BLaER1 treated with 17β-estradiol and CSF1 and Interleukin-3, amounts not matched to agents 10 nM and 100 nM (cell line): ENCODE data around the gene SLC22A24.
"Not testable (repeated sequence)": the region's sequence is repeated elsewhere in the genome, so short reads cannot be mapped to it uniquely, and the experiment has no call there.

Experiments used
- H3K27ac ChIP-seq, 11 experiments: shearing (Covaris generic); formaldehyde crosslinking; 2 replicates each; pipeline ENCODE4 v1.8.1; 2022
- H3K27me3 ChIP-seq, 11 experiments: shearing (Covaris generic); formaldehyde crosslinking; 2 replicates each; pipeline ENCODE4 v1.8.1; 2022
- H3K36me3 ChIP-seq, 11 experiments: shearing (Covaris generic); formaldehyde crosslinking; 2 replicates each; pipeline ENCODE4 v1.8.1; 2022
- H3K4me1 ChIP-seq, 10 experiments: shearing (Covaris generic); formaldehyde crosslinking; 2 replicates each; pipeline ENCODE4 v1.8.1; 2022
- H3K4me2 ChIP-seq, 11 experiments: shearing (Covaris generic); formaldehyde crosslinking; 2 replicates each; pipeline ENCODE4 v1.8.1; 2022
- H3K4me3 ChIP-seq, 10 experiments: shearing (Covaris generic); formaldehyde crosslinking; 2 replicates each; pipeline ENCODE4 v1.8.1; 2022
- H3K9ac ChIP-seq, 11 experiments: shearing (Covaris generic); formaldehyde crosslinking; 2 replicates each; pipeline ENCODE4 v1.8.1; 2022
- H3K9me3 ChIP-seq, 11 experiments: shearing (Covaris generic); formaldehyde crosslinking; replicated peaks in 1 of 11; 2 replicates each; pipeline ENCODE4 v1.8.1; 2022
- H4K20me1 ChIP-seq, 11 experiments: shearing (Covaris generic); formaldehyde crosslinking; 2 replicates each; pipeline ENCODE4 v1.8.1; 2022
- Cebpa-rat ChIP-seq, 11 experiments: shearing (Covaris generic); IDR thresholded peaks; 2 replicates each; pipeline ENCODE4 v1.8.1; 2022

SLC22A24 gene

GRCh38 chr11:63099555-63099954 is 44.5 kb downstream of the SLC22A24 start:
- Histone ChIP-seq H3K27ac (no peak overlapping the region), H3K9me3 (peaks cover 33 to 40% (median 37%) of the 10 kb centered on the region in 11 experiments), H3K27me3 (no peaks in the 10 kb centered on the region), H3K4me1 (no peaks in the 10 kb centered on the region), H3K36me3 (no peaks in the 10 kb centered on the region), H3K9ac (no peak overlapping the region), H3K4me2 (no peak overlapping the region), H4K20me1 (no peaks in the 10 kb centered on the region), H3K4me3 (no peak overlapping the region)
- no peak for TF ChIP-seq Cebpa-rat (IDR thresholded peaks at IDR 0.05)

GRCh38 chr11:63080682-63081081 is 63.3 kb downstream of the SLC22A24 start:
- no peak overlapping the region for H3K4me2 ChIP-seq
- H3K9ac ChIP-seq = no peak overlapping the region
- peaks cover 4 to 21% (median 10%) of the 10 kb centered on the region in 11 experiments; a peak in 17 of 22 replicates for H3K9me3 ChIP-seq
- no peak overlapping the region for H3K4me3 ChIP-seq
- no peaks in the 10 kb centered on the region for H3K27me3 ChIP-seq
- no peaks in the 10 kb centered on the region for H4K20me1 ChIP-seq
- H3K27ac ChIP-seq = no peak overlapping the region
- TF ChIP-seq Cebpa-rat (IDR thresholded peaks at IDR 0.05) = no peak
- H3K4me1 ChIP-seq = no peaks in the 10 kb centered on the region
- no peaks in the 10 kb centered on the region for H3K36me3 ChIP-seq

- H3K36me3 ChIP-seq, H3K4me3 ChIP-seq, H3K4me1 ChIP-seq, H3K27ac ChIP-seq, H3K4me2 ChIP-seq, H4K20me1 ChIP-seq, H3K27me3 ChIP-seq, H3K9ac ChIP-seq: not testable (repeated sequence)
- peaks cover 19 to 30% (median 27%) of the 10 kb centered on the region in 11 experiments; a peak in 21 of 22 replicates for H3K9me3 ChIP-seq
Measured at GRCh38 chr11:63046203-63046602, 97.8 kb downstream of the SLC22A24 start.

GRCh38 chr11:63042596-63042995 is 101.4 kb downstream of the SLC22A24 start:
- Histone ChIP-seq H3K36me3 (no peaks in the 10 kb centered on the region), H3K4me1 (peaks cover 0 to 6% (median 0%) of the 10 kb centered on the region in 10 experiments; a peak in 1 of 20 replicates), H3K4me2 (no peak overlapping the region), H3K27ac (no peak overlapping the region; a peak in 1 of 22 replicates), H3K4me3 (no peak overlapping the region), H3K27me3 (no peaks in the 10 kb centered on the region), H3K9me3 (peaks cover 4 to 15% (median 10%) of the 10 kb centered on the region in 11 experiments; a peak in 17 of 22 replicates), H3K9ac (no peak overlapping the region), H4K20me1 (no peaks in the 10 kb centered on the region)
- TF ChIP-seq Cebpa-rat (IDR thresholded peaks at IDR 0.05) = no peak

- no peak overlapping the region for H3K4me2 ChIP-seq
- H3K9me3 ChIP-seq = peaks cover 0 to 4% (median 0%) of the 10 kb centered on the region in 11 experiments; a peak in 1 of 22 replicates
- H3K4me1 ChIP-seq = no peaks in the 10 kb centered on the region
- H3K27ac ChIP-seq = no peak overlapping the region
- H3K36me3 ChIP-seq = no peaks in the 10 kb centered on the region
- no peak overlapping the region for H3K4me3 ChIP-seq
- H3K9ac ChIP-seq = no peak overlapping the region
- no peaks in the 10 kb centered on the region for H4K20me1 ChIP-seq
- TF ChIP-seq Cebpa-rat (IDR thresholded peaks at IDR 0.05) = no peak
- H3K27me3 ChIP-seq = no peaks in the 10 kb centered on the region
Measured at GRCh38 chr11:63032457-63032856, 111.6 kb downstream of the SLC22A24 start.
